DOHH2 (cell line): ENCODE data around the gene BBS9.

ENCODE experiments used
- H3F3A ChIP-seq: fragments of 200-600 bp; sonication (generic), shearing (Covaris generic); 2 replicates; pipeline ENCODE4 v1.6.0; 2016; ENCODE audit warnings: antibody characterized with exemption, mild to moderate bottlenecking; ENCODE audit not compliant: control insufficient read depth, insufficient read depth
- H3K27ac ChIP-seq: fragments of 200-600 bp; sonication (generic); 2 replicates; pipeline ENCODE4 v1.5.1; 2014; ENCODE audit warnings: low read depth, mild to moderate bottlenecking, low read length, moderate library complexity
- H3K27me3 ChIP-seq: fragments of 200-600 bp; sonication (generic); 2 replicates; pipeline ENCODE4 v1.6.1; 2014; ENCODE audit warnings: mild to moderate bottlenecking, low read length, mixed read lengths; ENCODE audit not compliant: control insufficient read depth
- H3K36me3 ChIP-seq: fragments of 200-600 bp; sonication (generic); 2 replicates; pipeline ENCODE4 v1.6.1; 2014; ENCODE audit warnings: mild to moderate bottlenecking, low read length, moderate library complexity, mixed read lengths; ENCODE audit not compliant: control insufficient read depth
- H3K4me1 ChIP-seq: fragments of 200-600 bp; sonication (generic); 2 replicates; pipeline ENCODE4 v1.6.1; 2014; ENCODE audit warnings: mild to moderate bottlenecking, low read length, mixed read lengths; ENCODE audit not compliant: control insufficient read depth
- H3K4me2 ChIP-seq: fragments of 200-600 bp; sonication (generic); 2 replicates; pipeline ENCODE4 v1.6.0; 2014; ENCODE audit warnings: mild to moderate bottlenecking, low read length, moderate library complexity
- H3K4me3 ChIP-seq: fragments of 200-600 bp; sonication (generic); 2 replicates; pipeline ENCODE4 v1.5.1; 2014; ENCODE audit warnings: mild to moderate bottlenecking, low read length, mixed read lengths
- H3K79me2 ChIP-seq: fragments of 200-600 bp; sonication (generic); 2 replicates; pipeline ENCODE4 v1.6.1; 2014; ENCODE audit warnings: mild to moderate bottlenecking, low read length, mixed read lengths; ENCODE audit not compliant: control insufficient read depth
- H3K9me2 ChIP-seq: fragments of 200-600 bp; sonication (generic); replicated peaks from 2 replicates; pipeline ENCODE4 v1.6.1; 2014; ENCODE audit warnings: mild to moderate bottlenecking, low read length, mixed read lengths; ENCODE audit not compliant: control insufficient read depth
- H3K9me3 ChIP-seq: fragments of 200-600 bp; sonication (generic); 2 replicates; pipeline ENCODE4 v1.6.1; 2014; ENCODE audit warnings: antibody characterized with exemption, low read length, mixed read lengths; ENCODE audit not compliant: control insufficient read depth, insufficient read depth
- H4K20me1 ChIP-seq: fragments of 200-600 bp; sonication (generic); 2 replicates; pipeline ENCODE4 v1.6.0; 2014; ENCODE audit warnings: low read depth, mild to moderate bottlenecking, antibody characterized with exemption, low read length, moderate library complexity; ENCODE audit not compliant: control insufficient read depth, insufficient read depth
- EZH2phosphoT487 ChIP-seq: fragments of 200-600 bp; sonication (generic); IDR thresholded peaks from 2 replicates; pipeline ENCODE4 v1.6.1; 2017; ENCODE audit warnings: borderline replicate concordance, mild to moderate bottlenecking, antibody characterized with exemption, low read length, moderate library complexity, mixed read lengths
- TF ChIP-seq, protein P1 (sequence below): fragments of 200-600 bp; sonication (generic); IDR thresholded peaks from one replicate; pipeline ENCODE4 v1.5.1; 2014; ENCODE audit warnings: antibody characterized with exemption, mild to moderate bottlenecking, low read depth, low read length; ENCODE audit not compliant: poor library complexity, severe bottlenecking

Gene BBS9

DNA sequence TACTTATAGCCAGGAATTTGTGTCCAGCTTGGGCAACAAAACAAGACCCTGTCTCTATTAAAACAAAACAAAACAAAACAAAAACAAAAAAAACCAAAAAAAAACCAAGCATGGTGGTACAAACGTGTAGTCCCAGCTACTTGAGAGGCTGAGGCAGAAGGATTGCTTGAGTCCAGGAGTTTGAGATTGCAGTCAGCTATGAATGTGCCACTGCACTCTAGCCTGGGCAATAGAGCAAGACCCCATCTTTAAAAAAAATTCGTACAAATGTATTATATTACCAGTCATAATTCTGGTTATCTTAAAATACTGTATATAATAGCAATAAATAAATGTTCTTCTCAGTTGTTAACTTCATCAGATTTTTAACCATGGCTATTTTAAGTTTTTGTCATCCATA lies 2.3 kb upstream of the BBS9 start:
- H3K27me3 ChIP-seq, result no peaks in the 10 kb centered on the region
- H3K4me2 ChIP-seq, result no peak overlapping the region
- no peak for TF ChIP-seq EZH2phosphoT487
- TF ChIP-seq, protein P1, sequence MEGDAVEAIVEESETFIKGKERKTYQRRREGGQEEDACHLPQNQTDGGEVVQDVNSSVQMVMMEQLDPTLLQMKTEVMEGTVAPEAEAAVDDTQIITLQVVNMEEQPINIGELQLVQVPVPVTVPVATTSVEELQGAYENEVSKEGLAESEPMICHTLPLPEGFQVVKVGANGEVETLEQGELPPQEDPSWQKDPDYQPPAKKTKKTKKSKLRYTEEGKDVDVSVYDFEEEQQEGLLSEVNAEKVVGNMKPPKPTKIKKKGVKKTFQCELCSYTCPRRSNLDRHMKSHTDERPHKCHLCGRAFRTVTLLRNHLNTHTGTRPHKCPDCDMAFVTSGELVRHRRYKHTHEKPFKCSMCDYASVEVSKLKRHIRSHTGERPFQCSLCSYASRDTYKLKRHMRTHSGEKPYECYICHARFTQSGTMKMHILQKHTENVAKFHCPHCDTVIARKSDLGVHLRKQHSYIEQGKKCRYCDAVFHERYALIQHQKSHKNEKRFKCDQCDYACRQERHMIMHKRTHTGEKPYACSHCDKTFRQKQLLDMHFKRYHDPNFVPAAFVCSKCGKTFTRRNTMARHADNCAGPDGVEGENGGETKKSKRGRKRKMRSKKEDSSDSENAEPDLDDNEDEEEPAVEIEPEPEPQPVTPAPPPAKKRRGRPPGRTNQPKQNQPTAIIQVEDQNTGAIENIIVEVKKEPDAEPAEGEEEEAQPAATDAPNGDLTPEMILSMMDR, result no peak
- no peaks in the 10 kb centered on the region for H3K36me3 ChIP-seq
- H3K27ac ChIP-seq, result no peak overlapping the region
- H4K20me1 ChIP-seq, result no peaks in the 10 kb centered on the region
- peaks cover 5% of the 10 kb centered on the region; the same call in 1 of the 2 replicates for H3K79me2 ChIP-seq
- H3K4me3 ChIP-seq, result no peak overlapping the region
- no peaks in the 10 kb centered on the region for H3F3A ChIP-seq
- H3K4me1 ChIP-seq, result peaks cover 12% of the 10 kb centered on the region
- no peaks in the 10 kb centered on the region for H3K9me3 ChIP-seq
- H3K9me2 ChIP-seq, result no peaks in the 10 kb centered on the region

GRCh38 chr7:33128631-33128989 lies 754 bp upstream of the BBS9 start:
- Histone ChIP-seq H3K27ac (peak overlapping the region; percentile 52), H3F3A (no peaks in the 10 kb centered on the region)
- no peak for TF ChIP-seq EZH2phosphoT487
- TF ChIP-seq, protein P1, result no peak

DNA sequence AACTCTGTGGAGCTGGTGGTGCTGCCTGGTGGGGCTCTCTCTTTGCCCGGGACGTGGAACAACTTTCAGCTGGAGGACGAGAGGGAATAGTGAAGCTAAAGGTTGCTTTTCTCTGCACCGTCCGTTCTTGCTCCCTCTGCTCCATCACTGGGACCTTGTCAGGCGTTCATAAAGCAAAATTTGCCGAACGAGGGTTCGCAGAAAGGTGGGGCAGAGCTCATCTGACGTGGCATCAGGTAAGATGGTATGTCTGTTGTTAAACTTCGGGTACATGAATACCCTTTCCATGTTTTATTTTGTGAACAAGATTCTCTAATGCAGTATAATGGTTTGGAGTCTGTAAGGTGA lies 416 bp downstream of the BBS9 start:
- Histone ChIP-seq H3K9me3 (no peaks in the 10 kb centered on the region), H3K79me2 (peaks cover 5% of the 10 kb centered on the region; the same call in 1 of the 2 replicates), H3K9me2 (no peaks in the 10 kb centered on the region), H3K27me3 (no peaks in the 10 kb centered on the region), H3F3A (no peaks in the 10 kb centered on the region), H4K20me1 (no peaks in the 10 kb centered on the region), H3K4me2 (peak overlapping the region; percentile 69), H3K4me3 (peak overlapping the region; percentile 86), H3K27ac (no peak overlapping the region), H3K36me3 (no peaks in the 10 kb centered on the region), H3K4me1 (peaks cover 12% of the 10 kb centered on the region)
- TF ChIP-seq, protein P1, result no peak
- no peak for TF ChIP-seq EZH2phosphoT487

More at GRCh38 chr7:33128631-33128989, 754 bp upstream of the BBS9 start:
- no peaks in the 10 kb centered on the region for H4K20me1 ChIP-seq
- peak overlapping the region; percentile 69 for H3K4me2 ChIP-seq
- peaks cover 12% of the 10 kb centered on the region for H3K4me1 ChIP-seq
- H3K9me3 ChIP-seq, result no peaks in the 10 kb centered on the region
- H3K27me3 ChIP-seq, result no peaks in the 10 kb centered on the region
- H3K79me2 ChIP-seq, result peaks cover 5% of the 10 kb centered on the region; the same call in 1 of the 2 replicates
- no peaks in the 10 kb centered on the region for H3K9me2 ChIP-seq
- H3K36me3 ChIP-seq, result no peaks in the 10 kb centered on the region
- peak overlapping the region; percentile 86 for H3K4me3 ChIP-seq

- Histone ChIP-seq H3K4me2 (peak overlapping the region; percentile 69), H3F3A (no peaks in the 10 kb centered on the region), H3K4me3 (peak overlapping the region; percentile 86), H3K9me3 (no peaks in the 10 kb centered on the region), H3K27ac (no peak overlapping the region), H3K36me3 (no peaks in the 10 kb centered on the region), H3K79me2 (peaks cover 5% of the 10 kb centered on the region; the same call in 1 of the 2 replicates), H3K27me3 (no peaks in the 10 kb centered on the region), H3K4me1 (peaks cover 12% of the 10 kb centered on the region), H4K20me1 (no peaks in the 10 kb centered on the region), H3K9me2 (no peaks in the 10 kb centered on the region)
- no peak for TF ChIP-seq EZH2phosphoT487
- TF ChIP-seq, protein P1, result no peak
Observed at GRCh38 chr7:33130184-33130583, 820 bp downstream of the BBS9 start.
